Stimulated activated CD4-positive, alpha-beta T cell treated with anti-CD3 and anti-CD28 coated beads, Interleukin-2, amount 100 ng/mL, for 48 hours (primary cell): ENCODE measurements around the gene SLC4A5.
"Not testable (repeated sequence)": the region's sequence is repeated elsewhere in the genome, so short reads cannot be mapped to it uniquely, and the experiment has no call there.

ENCODE experiments used
- DNase-seq, 2 donors: peaks; one replicate each; pipeline ENCODE4 v3.0.0-alpha.2; 2020

SLC4A5 gene

DNA sequence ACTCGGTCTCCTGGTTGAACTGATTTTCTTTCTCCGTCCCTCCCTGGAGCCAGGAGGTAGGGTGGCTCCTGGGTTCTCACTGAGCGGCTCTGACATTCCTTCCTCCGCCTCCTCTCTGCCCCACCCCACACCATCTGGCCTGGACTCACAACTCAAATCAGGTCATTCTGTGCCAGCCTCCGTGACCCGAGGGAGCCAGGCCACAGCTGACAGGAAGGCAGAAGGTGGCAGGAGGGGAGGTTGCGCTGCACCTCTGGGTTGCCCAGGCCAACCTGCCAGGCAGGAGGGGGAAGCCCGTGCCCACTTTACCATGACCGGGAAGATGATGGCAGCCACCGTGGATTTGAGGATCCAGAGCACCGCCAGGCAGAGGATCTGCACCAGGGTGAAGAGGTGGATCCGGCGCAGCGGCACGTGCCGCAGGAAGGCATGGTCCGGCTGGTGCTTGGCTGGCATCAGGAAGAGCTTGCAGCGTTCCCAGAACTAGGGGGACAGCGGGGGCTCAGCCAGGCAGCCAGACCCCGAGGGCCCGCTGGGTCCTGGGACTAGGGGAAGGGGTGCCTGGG is 116.5 kb downstream of the SLC4A5 start:
- DNase-seq: no peak

DNA sequence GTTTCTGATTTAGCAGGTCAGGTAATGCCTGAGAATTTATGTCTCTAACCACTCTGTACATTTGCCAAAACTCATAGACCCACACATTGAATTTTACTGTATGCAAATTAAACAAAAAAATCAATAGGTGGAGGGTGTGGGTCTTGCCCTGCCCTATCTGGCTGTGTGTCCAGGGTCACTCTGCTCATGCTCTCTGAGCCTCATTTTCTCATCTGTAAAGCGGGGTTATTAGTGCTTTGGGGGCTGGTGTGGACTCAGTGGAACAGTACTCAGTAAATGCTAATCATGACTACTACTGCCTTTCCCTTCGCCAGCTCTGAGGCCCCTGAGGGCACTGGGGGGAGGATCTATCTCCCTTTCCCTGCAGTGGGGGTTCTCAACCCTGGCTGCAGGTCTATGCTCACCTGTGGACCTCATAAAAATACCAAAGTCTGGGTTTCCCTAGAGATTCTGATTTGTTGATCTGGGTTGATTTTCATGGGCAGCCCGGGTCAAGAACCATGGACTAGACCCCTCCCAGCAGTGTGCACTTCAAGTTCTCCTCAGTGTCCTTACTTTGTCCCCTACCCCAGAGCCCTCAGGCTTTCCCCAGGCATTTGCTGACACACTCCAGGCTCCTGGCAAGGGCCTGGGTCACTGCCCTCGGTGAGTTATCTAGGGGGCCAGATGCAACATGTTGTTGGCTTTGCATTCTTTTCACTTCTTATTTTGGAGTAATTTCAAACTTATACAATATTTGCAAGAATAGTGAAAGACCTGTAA is 117.3 kb downstream of the SLC4A5 start:
- DNase-seq: no peak

DNA sequence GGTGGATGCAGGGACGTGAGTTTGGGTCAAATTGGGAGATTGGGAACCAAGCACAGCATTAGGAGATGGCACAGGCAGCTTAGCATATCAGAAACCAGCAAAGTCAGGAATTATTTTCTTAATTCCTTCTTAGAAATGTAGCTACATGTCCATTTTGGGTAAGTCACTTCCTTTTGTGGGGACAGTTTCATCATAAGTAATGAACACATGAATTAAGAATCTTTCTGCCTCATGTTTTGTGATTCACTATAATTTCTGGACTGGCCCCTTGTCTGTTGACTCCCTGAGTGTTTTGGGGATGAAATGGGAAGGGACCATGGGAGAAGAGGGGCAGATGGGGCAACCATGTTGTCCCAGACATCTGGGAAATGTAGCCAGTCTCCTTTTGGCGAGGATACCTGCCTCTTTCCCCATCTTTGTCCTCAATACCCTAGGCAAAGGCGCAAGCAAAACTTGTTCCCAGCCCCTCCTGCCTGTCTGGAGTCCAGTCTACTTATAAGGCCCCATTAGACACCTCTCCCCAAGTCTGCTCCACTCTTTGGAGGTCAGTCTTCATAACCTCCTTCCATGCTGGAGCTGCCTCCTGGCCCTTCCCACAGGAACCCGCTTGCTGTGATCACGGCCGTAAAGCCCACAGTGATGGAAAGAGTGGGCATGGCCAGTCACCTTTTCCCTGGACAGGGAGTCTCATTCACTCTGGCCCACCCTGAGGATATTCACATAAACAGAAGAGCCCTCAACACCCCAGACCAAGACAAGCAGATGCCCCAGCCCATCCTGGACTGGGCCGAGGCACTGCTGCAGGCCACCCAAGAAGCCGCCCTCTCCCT is 119.1 kb downstream of the SLC4A5 start:
- no peak for DNase-seq

DNA sequence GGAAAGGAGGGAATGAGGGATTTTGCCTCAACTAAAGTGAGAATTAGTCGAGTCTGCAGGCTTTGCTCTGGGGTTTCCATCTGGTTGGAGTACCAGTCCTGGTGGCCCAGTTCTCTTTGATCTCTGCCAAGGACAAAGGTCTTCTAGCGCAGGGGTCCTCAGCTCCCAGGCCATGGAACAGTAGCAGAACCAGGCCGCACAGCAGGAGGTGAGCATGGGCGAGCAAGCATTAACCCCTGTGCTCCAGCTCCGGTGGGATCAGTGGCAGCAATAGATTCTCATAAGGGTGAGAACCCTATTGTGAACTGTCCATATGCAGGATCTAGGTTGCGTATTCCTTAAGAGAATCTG is 120.9 kb downstream of the SLC4A5 start:
- DNase-seq: no peak

DNA sequence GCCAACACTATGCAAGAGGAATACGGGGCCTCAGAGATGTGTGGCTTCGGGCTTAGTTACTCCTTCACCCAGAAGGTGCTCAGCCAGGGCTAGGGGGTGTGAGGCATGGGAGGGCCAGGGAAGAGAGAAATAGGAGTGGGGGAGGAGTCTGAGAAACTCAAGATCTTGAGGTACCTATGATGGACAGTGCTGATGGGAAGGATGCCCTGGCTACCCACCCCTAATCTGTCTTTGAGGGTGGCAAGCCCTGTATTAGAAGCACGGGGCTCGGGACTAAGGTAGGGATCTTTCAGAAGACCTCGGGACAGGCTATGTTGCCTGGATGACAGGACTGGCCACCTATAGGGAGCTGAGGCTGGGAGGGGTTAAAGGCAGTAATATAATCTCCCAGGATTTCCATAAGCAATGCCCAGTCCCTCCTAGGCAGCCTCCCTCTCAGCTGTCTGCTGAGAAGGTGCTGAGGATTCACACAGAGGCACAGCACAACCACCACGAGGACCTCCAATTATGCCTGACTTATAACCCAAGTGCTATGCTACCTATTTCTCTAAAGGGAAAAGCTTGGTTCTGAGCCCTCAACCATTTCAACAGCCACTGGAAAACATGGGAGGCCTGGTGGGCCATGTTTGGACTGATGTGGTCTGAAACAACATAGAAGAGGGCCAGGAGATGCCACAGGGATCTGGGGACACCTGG is 121.5 kb downstream of the SLC4A5 start:
- DNase-seq: no peak

DNA sequence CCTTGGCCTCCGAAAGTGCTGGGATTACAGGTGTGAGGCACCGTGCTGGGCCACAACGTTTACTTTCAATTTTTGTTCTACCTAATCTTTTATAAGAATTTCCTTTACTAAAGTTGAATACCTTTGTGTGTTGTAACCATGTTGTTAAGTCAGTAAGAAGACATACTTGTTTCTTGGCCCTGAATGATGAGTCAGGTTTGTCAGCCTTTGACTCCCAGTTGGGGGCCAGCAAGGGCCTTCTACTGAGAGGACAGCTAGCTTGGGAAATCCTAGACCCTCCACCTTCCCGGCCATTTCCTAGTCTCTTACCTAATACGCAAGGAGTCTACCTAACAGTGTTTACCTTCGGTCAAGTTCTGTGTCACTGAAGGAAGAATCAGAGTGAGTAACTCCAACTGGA is 122.1 kb downstream of the SLC4A5 start:
- no peak for DNase-seq

DNA sequence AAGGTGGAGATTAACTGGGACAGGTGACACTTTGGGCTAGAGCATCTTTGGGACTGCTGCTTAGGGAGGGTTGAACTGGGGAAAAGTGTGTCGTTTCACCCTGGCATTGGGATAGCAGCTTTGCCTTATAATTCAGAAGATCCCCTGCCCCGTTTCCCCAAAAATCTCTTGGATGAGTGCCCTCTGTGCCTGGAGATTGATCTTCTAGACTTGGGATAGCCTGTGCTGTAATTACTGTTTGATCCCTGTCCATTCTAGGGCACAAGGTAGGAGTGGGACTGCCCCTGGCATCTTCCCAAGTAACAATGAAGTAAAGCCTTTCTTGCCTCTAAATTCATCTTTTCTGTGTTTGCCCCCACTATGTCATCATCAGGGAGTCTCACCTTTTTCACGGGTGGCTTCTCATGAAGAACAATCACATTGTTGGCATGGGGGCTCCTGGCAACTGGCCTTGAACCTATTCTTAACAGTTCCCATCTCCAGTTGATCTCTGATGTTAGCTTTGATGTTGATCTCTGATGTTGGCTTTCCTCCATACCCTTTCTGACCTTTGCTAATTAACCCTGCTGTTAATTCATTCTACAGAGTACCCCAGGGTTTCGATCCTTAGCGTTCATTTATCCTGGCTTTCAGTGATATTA is 123.2 kb downstream of the SLC4A5 start:
- DNase-seq: no peak

DNA sequence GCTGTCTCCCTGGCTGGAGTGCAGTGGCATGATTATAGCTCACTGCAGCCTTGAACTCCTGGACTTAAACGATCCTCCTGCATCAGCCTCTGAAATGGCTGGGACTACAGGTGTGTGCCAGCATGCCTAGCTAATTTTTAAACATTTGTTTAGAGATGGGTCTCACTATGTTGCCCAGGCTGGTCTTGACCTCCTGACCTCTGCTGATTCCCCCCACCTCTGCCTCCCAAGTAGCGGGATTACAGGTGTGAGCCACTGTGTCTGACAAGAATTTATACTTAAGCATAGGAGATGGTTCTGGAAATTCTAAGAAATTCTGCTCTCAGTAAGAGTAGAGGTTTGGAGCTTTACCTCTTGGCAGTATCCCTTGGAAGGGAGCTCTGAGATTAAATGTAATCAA is 126.6 kb downstream of the SLC4A5 start:
- DNase-seq: no peak

DNA sequence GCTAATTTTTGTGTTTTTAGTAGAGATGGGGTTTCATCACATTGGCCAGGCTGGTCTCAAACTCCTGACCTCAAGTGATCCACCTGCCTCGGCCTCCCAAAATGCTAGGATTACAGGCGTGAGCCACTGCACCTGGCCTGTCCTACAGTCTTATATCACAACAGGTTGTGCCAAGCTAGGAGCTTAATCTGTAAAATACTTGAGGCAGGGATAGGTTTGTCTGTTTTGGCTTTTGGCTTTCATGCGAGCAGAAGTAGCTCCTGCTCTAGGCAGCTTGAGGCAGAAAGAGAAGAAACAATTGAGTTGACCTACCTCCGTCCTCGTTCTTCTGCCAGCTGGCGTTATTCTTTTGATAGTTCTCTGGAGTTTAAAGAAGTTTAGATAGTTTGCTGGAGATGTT is 127.4 kb downstream of the SLC4A5 start:
- DNase-seq: not testable (repeated sequence)

GRCh38 chr2:74212702-74213410 is 130.4 kb downstream of the SLC4A5 start:
- DNase-seq: no peak

DNA sequence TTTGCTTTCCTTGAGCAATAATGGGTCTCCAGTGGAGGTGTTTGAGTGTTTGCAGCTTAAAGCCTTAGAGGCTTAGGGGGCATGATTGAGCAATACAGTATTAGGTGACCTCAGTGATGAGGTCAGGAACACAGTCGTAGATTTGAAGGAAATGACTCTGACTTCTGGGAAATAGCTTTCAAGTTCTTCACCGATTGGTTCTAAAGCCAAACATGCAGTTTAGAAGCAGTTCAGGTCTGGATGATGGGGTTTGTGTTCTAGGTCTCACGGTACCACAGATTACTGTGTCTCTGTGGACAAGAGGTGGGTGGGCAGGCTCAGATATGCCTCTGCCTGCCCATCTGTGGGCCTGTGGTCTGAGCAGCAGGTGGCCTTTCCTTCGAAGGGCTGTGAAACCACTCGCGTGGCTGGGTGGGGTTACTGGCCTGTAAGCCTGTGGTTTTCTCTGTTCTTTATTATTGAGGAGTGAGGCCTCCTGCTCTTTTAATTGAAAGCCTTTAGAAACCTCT is 137.0 kb downstream of the SLC4A5 start:
- DNase-seq: no peak

- DNase-seq: no peak
Measured at GRCh38 chr2:74205596-74205995, 137.6 kb downstream of the SLC4A5 start.

DNA sequence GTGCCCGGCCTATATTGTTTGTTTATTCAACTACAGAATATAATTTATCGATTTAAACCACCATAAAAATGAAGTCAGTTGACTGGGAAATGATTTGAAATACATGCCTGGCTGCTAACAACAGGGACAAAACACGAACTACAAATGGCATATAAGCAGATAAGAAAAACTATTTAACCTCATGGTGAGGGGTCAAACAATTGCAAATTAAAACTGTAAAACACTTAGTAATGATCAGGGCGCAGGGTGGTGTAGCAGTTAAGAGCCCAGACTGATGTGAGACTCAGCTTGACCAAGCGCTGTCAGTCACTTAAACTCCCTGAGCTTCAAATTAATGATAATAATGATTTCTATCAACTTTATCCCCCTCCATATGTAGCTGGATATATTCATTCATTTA is 138.1 kb downstream of the SLC4A5 start:
- no peak for DNase-seq

- no peak for DNase-seq
Measured at GRCh38 chr2:74204436-74204835, 138.8 kb downstream of the SLC4A5 start.

- no peak for DNase-seq
Measured at GRCh38 chr2:74201596-74201995, 141.6 kb downstream of the SLC4A5 start.

GRCh38 chr2:74201196-74201595 is 142.0 kb downstream of the SLC4A5 start:
- no peak for DNase-seq

DNA sequence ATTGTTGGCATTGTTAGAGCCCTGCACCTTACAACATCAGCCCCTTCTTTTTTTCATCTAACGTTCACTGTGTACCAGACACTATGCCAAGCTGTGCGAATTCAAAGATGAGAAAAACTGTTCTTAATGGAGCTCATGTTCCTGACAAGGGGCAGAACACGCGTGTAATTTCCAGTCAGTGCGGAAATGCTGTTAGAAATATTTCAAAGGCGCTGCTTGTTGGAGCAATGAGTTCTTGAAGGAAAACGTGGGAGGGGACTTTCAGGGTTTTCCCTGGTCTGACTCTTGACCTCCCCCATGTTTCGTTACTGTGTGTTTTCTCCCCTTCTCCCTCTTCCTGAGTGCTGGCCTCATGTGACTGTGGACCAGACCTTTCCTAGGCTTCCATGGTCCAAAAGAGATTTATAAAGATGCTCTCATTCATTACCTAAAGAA is 143.3 kb downstream of the SLC4A5 start:
- no peak for DNase-seq

GRCh38 chr2:74199275-74199701 is 143.9 kb downstream of the SLC4A5 start:
- DNase-seq: no peak

DNA sequence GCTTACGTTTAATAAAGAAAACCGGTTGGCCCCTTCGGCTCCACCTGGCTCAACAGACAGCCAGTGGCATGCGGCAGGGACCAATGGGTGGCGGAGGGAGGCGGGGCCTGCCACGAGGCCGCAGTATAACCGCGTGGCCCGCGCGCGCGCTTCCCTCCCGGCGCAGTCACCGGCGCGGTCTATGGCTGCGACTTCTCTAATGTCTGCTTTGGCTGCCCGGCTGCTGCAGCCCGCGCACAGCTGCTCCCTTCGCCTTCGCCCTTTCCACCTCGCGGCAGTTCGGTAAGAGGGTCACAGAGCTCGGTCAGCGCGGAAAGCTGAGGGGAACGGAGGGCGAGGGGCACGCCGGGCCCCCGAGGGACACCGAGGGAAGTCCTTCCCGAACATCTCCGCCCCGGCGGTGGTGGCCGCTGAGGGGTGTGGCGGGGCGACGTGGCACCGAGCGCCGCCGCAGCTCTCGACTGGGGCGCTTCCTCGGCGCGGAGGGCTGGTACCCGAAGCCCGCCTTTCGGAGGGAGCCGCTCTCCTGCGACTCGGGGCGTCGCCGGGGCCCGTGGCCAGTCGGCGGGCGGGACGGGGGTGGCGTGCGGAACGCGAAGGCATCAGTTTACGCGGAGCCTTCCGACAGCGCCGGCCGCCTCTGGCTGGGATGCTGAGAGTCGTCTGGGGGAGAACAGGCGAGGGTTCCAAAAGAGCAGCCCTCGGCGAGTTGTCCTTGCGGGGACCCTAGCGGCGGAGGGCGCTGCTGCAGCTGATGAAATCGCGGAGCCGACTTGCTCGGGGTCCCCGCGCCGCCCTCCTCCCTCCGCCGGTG is 144.5 kb downstream of the SLC4A5 start, which contains the start of gene MTHFD2:
TSS of gene MTHFD2 (plus strand) at position 155 of the 814 bp plus-strand sequence. CDS start at position 182, 27 bp downstream.
- peak; percentile 89 to 90 for DNase-seq

DNA sequence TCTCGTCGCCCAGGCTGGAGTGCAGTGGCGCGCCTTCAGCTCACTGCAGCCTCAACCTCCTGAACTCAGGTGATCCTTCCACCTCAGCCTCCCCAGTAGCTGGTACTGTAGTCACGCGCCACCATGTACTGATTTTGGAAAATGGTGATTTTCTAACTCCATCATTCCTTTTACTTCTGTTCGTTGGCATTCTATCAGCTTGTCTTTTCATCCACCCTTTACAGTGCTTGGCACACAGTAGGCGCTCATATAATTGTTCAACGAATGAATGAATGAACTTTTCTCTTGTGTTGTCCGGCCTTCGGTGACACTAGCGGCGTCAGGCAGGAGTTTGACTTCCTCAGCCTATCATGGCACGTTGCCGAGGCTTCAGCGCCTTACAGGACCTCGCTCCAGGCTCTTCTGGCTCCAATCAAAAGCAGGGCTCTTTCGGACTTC is 145.2 kb downstream of the SLC4A5 start:
- DNase-seq: no peak

GRCh38 chr2:74197049-74197448 is 146.2 kb downstream of the SLC4A5 start:
- no peak for DNase-seq
